Mammary epithelial cell (primary cell): ENCODE results near the gene THY1.

Experiments used
- CTCF ChIP-seq, 2 donors: IDR thresholded peaks in 1 of 2; conservative IDR thresholded peaks in 1 of 2; 2 replicates each; pipeline ENCODE4 v1.5.1; 2011 to 2012; ENCODE audit warnings: inconsistent platforms in 2 of 2, low read length in 2 of 2, mild to moderate bottlenecking in 2 of 2, control low read depth in 1 of 2, low read depth in 1 of 2; ENCODE audit not compliant: insufficient read depth in 1 of 2; ENCODE audit errors: extremely low read depth in 1 of 2
- EZH2 ChIP-seq: IDR thresholded peaks from 2 replicates; pipeline ENCODE4 v1.6.1; 2012; ENCODE audit warnings: low read length, inconsistent platforms, borderline replicate concordance

- no peak for TF ChIP-seq CTCF (conservative IDR thresholded peaks at IDR 0.05 in 1 of 2, IDR thresholded peaks at IDR 0.05 in 1 of 2; ENCODE audit: extremely low read depth in 1 of 2, insufficient read depth in 1 of 2, low read depth in 1 of 2, low read length in 2 of 2)
- no peak for TF ChIP-seq EZH2
Observed at GRCh38 chr11:119388103-119388502, 34.9 kb downstream of the THY1 start.
